DMS153 (cell line): ENCODE results near the gene ZNF609.

Experiments
- DNase-seq: peaks from one replicate; lab custom pipeline; 2025; lab: John Stamatoyannopoulos, UW

Gene ZNF609

GRCh38 chr15:64731012-64731804 lies 270.8 kb downstream of the ZNF609 start:
- DNase-seq: peak; percentile 49

GRCh38 chr15:64731805-64732151 lies 271.4 kb downstream of the ZNF609 start:
- no peak for DNase-seq

- DNase-seq: no peak
These were observed 271.9 kb downstream of the ZNF609 start for GRCh38 chr15:64732156-64732860.
